ENCODE results near the gene SCFD2.
"Not testable (repeated sequence)": the region's sequence is repeated elsewhere in the genome, so short reads cannot be mapped to it uniquely, and the experiment has no call there.

The SCFD2 gene

GRCh38 chr4:53007024-53007423 is 358.8 kb downstream of the SCFD2 start:
- FAIRE-seq = no peak

GRCh38 chr4:53005808-53006207 is 360.1 kb downstream of the SCFD2 start:
- FAIRE-seq = no peak

DNA sequence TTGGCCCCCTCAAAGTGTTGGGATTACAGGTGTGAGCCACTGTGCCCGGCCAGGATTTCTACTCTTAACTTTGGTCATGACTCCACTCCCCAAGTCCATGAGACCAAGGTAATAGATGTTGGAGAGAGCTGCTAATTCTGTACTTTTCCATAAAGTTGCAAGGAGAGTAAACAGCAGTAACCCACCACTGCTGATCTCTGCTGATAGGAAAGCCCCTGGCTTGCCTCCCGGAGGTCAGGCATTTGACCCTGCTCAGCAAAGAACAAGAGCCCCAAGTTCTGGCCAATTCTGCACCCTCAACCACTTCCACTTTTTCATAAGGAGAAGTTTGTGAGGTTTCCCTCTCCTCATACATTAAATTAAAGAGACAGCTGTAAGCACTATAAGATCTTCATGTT is 360.7 kb downstream of the SCFD2 start:
- no peak for FAIRE-seq

DNA sequence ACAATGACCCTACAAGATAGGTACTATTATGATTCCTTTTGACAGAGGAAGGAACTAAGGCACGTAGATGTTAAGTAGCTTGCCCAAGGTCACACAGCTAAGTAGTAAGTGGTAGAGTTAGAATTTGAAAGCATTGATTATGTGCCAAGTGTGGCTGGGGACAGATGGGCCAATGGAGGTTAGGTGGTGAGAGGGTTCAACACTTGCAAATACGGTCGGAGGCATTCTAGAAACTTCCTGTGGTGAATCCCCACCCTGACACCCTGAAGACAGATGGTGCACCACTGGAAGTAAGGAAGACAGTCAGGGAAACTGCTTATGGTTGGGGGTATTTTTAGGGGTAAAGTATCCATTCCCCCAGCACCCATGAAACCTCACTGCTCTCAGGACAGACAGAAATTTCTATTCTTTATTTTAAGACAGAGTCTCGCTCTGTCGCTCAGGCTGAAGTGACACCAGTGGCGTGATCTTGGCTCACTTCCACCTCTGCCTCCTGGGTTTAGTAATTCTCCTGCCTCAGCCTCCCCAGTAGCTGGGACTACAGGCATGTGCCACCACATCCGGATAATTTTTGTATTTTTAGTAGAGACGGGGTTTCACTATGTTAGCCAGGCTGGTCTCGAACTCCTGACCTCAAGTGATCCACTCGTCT is 361.2 kb downstream of the SCFD2 start:
- FAIRE-seq = no peak

DNA sequence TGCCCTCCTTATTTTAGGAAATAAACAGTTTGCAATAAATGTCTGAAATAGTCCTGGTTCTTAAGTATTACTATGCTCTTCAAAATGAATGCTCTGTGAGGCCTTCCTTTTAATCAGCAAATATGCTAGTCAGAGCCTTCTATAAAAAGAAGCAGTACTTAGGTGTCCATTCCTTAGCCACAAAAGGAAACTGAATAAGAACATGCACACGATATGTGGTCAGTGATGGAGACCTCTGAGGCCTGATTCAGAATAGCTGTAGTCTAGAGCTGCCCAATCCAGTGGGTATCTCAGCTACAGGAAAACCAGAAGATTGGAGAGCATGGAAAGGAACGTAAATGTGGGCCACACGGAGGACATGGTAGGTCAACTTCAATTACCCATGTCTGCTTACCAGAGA is 361.9 kb downstream of the SCFD2 start:
- no peak for FAIRE-seq

- no peak for FAIRE-seq
Measured at GRCh38 chr4:53000560-53000959, 365.3 kb downstream of the SCFD2 start.

GRCh38 chr4:52999626-53000025 is 366.2 kb downstream of the SCFD2 start:
- FAIRE-seq = no peak

- no peak for FAIRE-seq
Measured at GRCh38 chr4:52998413-52998812, 367.4 kb downstream of the SCFD2 start.

- no peak for FAIRE-seq
Measured at GRCh38 chr4:52997132-52997416, 368.8 kb downstream of the SCFD2 start.

- FAIRE-seq = no peak
Measured at GRCh38 chr4:52996261-52997131, 369.4 kb downstream of the SCFD2 start.

GRCh38 chr4:52995360-52996030 is 370.4 kb downstream of the SCFD2 start:
- FAIRE-seq = no peak

DNA sequence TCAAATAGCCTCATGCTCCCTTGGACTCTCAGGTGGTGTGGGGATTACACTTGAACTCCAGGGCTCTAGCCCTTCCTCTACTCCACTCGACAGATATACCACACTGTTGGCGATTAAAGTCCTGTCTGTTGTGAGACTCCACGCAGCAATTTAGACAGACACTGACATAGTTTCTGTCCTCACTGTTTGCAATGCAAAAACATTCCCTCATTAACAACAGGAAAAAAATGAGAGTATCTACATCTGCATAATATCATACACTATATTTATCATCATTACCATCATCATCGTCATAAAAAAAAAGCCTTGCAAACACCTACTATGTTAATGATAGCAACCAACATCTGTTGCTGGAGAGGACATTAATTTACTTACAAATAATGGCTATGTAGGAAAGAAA is 371.3 kb downstream of the SCFD2 start:
- FAIRE-seq = no peak

DNA sequence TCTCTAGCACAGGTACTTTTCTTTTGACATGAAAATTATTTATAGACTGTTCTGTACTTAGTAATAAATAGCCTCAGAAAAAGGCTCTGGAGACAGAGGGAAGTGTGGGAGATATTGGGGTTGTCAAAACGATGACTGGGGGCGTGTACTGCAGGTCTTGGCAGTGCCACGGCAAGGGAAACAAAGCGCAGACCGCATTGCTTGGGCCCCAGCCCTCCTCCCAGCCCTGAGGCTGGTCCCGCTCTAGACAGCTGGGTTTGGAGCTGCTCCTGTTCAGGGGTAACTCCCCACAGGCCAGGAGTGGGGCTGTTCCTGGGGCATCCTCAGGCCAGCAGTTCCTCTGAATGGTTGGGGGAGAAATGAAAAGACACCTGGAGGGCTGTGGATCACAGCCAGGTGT is 372.1 kb downstream of the SCFD2 start:
- no peak for FAIRE-seq

- not testable (repeated sequence) for FAIRE-seq
Measured at GRCh38 chr4:52992551-52992950, 373.3 kb downstream of the SCFD2 start.

DNA sequence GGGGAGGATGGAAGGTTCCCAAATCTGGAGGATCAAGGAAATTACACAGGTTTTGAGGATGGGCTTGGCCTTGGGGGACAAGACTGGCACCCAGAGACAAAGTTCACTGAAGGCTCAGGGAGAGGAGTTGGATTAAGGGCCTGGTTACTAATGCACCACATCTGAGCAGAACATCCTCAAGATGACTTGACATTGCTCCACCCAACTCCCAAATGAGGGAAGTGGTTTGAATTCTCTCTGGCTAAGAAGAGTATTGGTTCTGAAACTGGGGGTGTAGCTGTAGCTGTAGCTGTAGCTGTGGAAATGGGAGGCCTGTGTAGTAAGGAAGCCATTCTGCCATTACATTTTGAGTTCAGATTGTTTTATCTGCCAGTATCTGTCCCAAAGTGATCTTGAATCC is 374.4 kb downstream of the SCFD2 start:
- FAIRE-seq = no peak

DNA sequence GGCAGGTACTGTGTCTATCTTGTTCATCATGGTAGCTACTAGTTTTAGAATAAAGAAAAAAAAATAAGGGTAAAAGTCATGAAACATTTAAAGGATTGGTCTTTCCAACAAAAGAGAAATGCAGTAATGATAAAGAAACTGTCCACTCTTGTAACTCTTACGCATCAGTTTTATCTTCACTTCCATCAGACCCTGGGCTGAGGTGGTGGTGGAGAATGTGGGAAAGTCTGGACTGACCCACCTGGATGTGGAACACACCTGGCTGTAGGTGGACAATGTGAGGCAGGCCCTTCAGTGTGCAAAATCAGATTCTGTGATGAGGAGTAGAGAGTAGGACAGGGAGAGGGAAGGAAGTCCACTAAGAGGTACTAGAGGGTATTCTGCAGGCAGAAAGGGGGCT is 375.2 kb downstream of the SCFD2 start:
- no peak for FAIRE-seq

DNA sequence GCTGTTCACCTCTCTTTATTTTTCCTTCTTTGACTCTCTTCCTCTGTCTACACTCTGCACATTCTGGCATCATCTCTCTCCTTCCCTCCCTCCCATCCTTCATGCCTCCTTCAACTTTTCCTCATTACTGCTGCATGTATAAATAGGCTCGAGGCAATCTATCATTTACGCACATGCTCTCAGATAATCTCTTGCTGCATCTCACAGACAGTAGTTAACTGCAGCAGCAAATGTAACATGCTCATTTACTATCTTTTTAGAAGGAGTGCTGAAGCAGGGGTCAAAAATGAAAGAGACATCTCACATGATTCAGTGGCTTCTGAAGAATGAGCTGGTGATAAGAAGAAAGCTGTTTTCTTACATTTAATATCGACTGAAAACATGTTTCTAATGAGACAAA is 376.0 kb downstream of the SCFD2 start:
- no peak for FAIRE-seq

- no peak for FAIRE-seq
Measured at GRCh38 chr4:52987392-52988056, 378.3 kb downstream of the SCFD2 start.

- no peak for FAIRE-seq
Measured at GRCh38 chr4:52984462-52984881, 381.4 kb downstream of the SCFD2 start.

- peak; percentile 88 for FAIRE-seq
Measured at GRCh38 chr4:52983563-52984303, 382.1 kb downstream of the SCFD2 start.

- no peak for FAIRE-seq
Measured at GRCh38 chr4:52982946-52983340, 382.9 kb downstream of the SCFD2 start.

GRCh38 chr4:52982255-52982945 is 383.5 kb downstream of the SCFD2 start:
- FAIRE-seq = peak; percentile 77
